Measurements from ENCODE around the gene ZPBP2. TPM values are rescaled to one million over a fixed set of nuclear protein-coding genes. Genes with fewer than 3 reads are reported as not detected.

The ZPBP2 gene
- total RNA-seq, 6 donors from 2014 or later = not detected

DNA sequence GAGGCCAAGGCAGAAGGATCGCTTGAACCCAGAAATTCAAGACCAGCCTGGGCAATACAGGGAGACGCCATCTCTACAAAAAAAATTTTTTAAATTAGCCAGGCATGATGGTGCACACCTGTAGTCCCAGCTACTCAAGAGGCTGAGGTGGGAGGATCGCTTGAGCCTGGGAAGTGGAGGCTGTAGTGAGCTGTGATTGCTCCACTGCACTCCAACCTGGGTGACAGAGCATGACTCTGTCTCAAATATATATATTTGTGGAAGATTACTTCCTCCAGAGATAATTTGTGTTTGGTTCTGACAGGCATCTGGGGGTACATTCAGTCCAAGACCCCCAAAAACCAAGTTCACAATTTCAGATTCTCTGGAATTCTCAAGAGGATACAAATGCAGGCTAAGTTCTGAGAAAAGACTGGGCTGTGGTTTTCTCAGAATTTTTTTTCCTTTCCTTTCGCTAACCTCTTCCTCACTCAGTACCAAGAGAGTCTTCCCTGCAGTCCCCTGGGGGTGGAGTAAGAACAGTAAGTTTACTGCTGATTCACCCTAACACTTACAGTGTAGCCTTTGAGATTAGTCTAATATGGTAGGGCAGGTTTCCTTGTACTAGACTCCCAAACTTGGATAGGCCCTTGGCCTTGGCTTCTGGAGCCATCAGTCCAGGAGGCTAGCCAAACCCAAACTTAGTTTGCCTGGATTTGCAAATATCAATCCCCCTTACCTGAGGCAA is 35.3 kb downstream of the ZPBP2 start:
- TF ChIP-seq POLR2AphosphoS5 (IDR thresholded peaks at IDR 0.05) = no peak
- TF ChIP-seq, protein P1, sequence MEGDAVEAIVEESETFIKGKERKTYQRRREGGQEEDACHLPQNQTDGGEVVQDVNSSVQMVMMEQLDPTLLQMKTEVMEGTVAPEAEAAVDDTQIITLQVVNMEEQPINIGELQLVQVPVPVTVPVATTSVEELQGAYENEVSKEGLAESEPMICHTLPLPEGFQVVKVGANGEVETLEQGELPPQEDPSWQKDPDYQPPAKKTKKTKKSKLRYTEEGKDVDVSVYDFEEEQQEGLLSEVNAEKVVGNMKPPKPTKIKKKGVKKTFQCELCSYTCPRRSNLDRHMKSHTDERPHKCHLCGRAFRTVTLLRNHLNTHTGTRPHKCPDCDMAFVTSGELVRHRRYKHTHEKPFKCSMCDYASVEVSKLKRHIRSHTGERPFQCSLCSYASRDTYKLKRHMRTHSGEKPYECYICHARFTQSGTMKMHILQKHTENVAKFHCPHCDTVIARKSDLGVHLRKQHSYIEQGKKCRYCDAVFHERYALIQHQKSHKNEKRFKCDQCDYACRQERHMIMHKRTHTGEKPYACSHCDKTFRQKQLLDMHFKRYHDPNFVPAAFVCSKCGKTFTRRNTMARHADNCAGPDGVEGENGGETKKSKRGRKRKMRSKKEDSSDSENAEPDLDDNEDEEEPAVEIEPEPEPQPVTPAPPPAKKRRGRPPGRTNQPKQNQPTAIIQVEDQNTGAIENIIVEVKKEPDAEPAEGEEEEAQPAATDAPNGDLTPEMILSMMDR (IDR thresholded peaks at IDR 0.05) = no peak
- no peak for TF ChIP-seq EP300 (IDR thresholded peaks at IDR 0.05)
- TF ChIP-seq POLR2A (IDR thresholded peaks at IDR 0.05) = no peak
- Histone ChIP-seq H3K36me3 (no peaks in the 10 kb centered on the region), H3K4me3 (no peak overlapping the region), H3K4me1 (no peaks in the 10 kb centered on the region), H3K9me3 (no peaks in the 10 kb centered on the region), H3K27me3 (no peaks in the 10 kb centered on the region), H3K27ac (no peak overlapping the region)
- ATAC-seq (ENCODE audit: low FRiP score in 2 of 2) = no peak
- WGBS, 2 donors = 79 to 88% methylated on average over 4 of the region's 4 CpGs
- no peak for DNase-seq

- DNase-seq = no peak
- ATAC-seq (ENCODE audit: low FRiP score in 2 of 2) = no peak
- 79 to 82% methylated on average over 3 of the region's 3 CpGs for WGBS, 2 donors
- H3K36me3 ChIP-seq = peaks cover 0 to 4% (median 0%) of the 10 kb centered on the region in 4 donors
- H3K27ac ChIP-seq = no peak overlapping the region
- H3K27me3 ChIP-seq = no peaks in the 10 kb centered on the region
- TF ChIP-seq POLR2A (IDR thresholded peaks at IDR 0.05) (no peak), EP300 (IDR thresholded peaks at IDR 0.05) (no peak), POLR2AphosphoS5 (IDR thresholded peaks at IDR 0.05) (no peak)
- TF ChIP-seq, protein P1 (IDR thresholded peaks at IDR 0.05) = no peak
- H3K4me3 ChIP-seq = no peak overlapping the region
- H3K9me3 ChIP-seq = no peaks in the 10 kb centered on the region
- H3K4me1 ChIP-seq = no peaks in the 10 kb centered on the region
Observed at GRCh38 chr17:39904990-39905288, 36.9 kb downstream of the ZPBP2 start.

DNA sequence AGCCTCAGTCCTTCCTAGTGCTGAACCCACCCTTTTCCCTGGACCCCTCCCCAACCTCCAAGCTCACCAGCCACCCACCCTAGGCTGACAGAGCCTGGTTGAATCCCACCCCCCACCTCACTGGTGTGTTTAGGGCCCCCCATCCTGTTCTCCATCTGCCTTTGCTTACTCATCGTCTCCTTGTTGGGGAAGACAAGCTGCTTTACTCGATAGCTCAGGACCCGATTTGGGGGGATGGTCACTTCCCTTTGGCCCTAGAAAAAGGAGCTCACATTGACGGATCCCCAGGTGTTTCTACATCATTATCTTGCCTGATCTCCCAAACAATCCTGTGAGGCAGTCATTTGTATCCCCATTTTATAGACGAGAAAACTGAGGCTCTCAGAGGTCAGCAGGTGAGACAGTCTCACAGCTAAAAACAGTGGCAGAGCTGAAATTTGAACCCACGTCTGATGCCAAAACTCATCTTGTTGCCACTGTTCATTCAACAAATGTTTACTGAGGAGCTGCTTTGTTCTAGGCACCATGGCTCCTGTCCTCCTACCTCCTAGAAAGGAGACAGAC is 40.9 kb downstream of the ZPBP2 start:
- no peaks in the 10 kb centered on the region for H3K9me3 ChIP-seq
- H3K27me3 ChIP-seq = no peaks in the 10 kb centered on the region
- H3K27ac ChIP-seq = no peak overlapping the region
- TF ChIP-seq, protein P1 (IDR thresholded peaks at IDR 0.05) = no peak
- TF ChIP-seq POLR2A (IDR thresholded peaks at IDR 0.05) = no peak
- no peak for TF ChIP-seq POLR2AphosphoS5 (IDR thresholded peaks at IDR 0.05)
- TF ChIP-seq EP300 (IDR thresholded peaks at IDR 0.05) = no peak
- H3K36me3 ChIP-seq = peaks cover 0 to 10% (median under 1%) of the 10 kb centered on the region in 4 donors
- ATAC-seq (ENCODE audit: low FRiP score in 2 of 2) (no peak), DNase-seq (no peak)
- H3K4me3 ChIP-seq = no peak overlapping the region
- WGBS, 2 donors = 95 to 97% methylated on average over 6 of the region's 6 CpGs
- H3K4me1 ChIP-seq = no peaks in the 10 kb centered on the region

DNA sequence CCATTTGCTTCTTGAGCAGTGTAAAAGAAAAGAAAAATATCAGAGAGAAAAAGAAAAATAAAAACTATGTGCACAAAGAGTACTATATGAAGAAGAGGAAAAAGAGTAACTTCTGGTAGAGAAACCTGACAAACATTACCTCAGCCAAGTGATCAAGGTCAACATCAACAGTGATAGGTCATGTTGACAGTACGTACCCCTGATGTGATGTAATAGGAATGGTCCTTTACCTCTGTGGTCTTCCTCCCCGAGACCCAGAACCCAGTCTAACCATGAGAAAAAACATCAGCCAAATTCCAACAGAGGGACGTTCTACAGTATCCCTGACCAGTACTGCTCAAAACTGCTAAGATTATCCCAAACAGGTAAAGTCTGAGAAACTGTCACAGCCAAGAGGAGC is 46.0 kb downstream of the ZPBP2 start:
- DNase-seq (no peak), ATAC-seq (ENCODE audit: low FRiP score in 2 of 2) (no peak)
- Histone ChIP-seq H3K4me1 (no peaks in the 10 kb centered on the region), H3K36me3 (peaks cover 0 to 13% (median 3%) of the 10 kb centered on the region in 4 donors), H3K4me3 (no peak overlapping the region), H3K9me3 (no peaks in the 10 kb centered on the region), H3K27ac (no peak overlapping the region), H3K27me3 (no peaks in the 10 kb centered on the region)
- TF ChIP-seq POLR2A (IDR thresholded peaks at IDR 0.05) (no peak), POLR2AphosphoS5 (IDR thresholded peaks at IDR 0.05) (no peak), EP300 (IDR thresholded peaks at IDR 0.05) (no peak)
- TF ChIP-seq, protein P1 (IDR thresholded peaks at IDR 0.05) = no peak
- 92% methylated on average over 3 of the region's 3 CpGs for WGBS, 2 donors

- DNase-seq = no peak
- H3K27ac ChIP-seq = no peak overlapping the region
- TF ChIP-seq POLR2AphosphoS5 (IDR thresholded peaks at IDR 0.05) (no peak), EP300 (IDR thresholded peaks at IDR 0.05) (no peak), POLR2A (IDR thresholded peaks at IDR 0.05) (no peak)
- TF ChIP-seq, protein P1 (IDR thresholded peaks at IDR 0.05) = no peak
- H3K9me3 ChIP-seq = no peaks in the 10 kb centered on the region
- no peak for ATAC-seq (ENCODE audit: low FRiP score in 2 of 2)
- 76 to 89% methylated on average over 4 of the region's 4 CpGs for WGBS, 2 donors
- no peaks in the 10 kb centered on the region for H3K27me3 ChIP-seq
- peaks cover 0 to 24% (median 11%) of the 10 kb centered on the region in 4 donors for H3K36me3 ChIP-seq
- no peak overlapping the region for H3K4me3 ChIP-seq
- no peaks in the 10 kb centered on the region for H3K4me1 ChIP-seq
Observed at GRCh38 chr17:39915559-39915958, 47.6 kb downstream of the ZPBP2 start.

Measured in upper lobe of left lung (tissue), 6 donors.